Activated CD4-positive, alpha-beta memory T cell treated with anti-CD3 and anti-CD28 coated beads, Interleukin-2, amount 10 ng/mL, durations not matched to agents 7 days and 5 days (primary cell): Measurements from ENCODE around the gene CCNK. TPM values are rescaled to one million over a fixed set of nuclear protein-coding genes. Genes with fewer than 3 reads are reported as not detected.

ENCODE experiments used
- CTCF ChIA-PET: fragments of 350-600 bp; sonication (Branson Sonifier 250); formaldehyde crosslinking; loops from one replicate; lab custom pipeline; 2021; ENCODE audit warnings: antibody characterized with exemption, inconsistent platforms; lab: Charles Lee
- POLR2A ChIA-PET: fragments of 350-600 bp; sonication (Branson Sonifier 250); formaldehyde crosslinking; loops from one replicate; lab custom pipeline; 2021; ENCODE audit warnings: antibody characterized with exemption; lab: Charles Lee
- DNase-seq: peaks from one replicate; pipeline ENCODE4 v3.0.0-alpha.2; 2020
- H3K27ac Mint-ChIP-seq: one replicate; pipeline ENCODE4 v1.8.0; 2021; ENCODE audit warnings: mild to moderate bottlenecking, mixed read lengths
- H3K27me3 Mint-ChIP-seq: one replicate; pipeline ENCODE4 v1.8.0; 2021; ENCODE audit warnings: mixed read lengths
- H3K36me3 Mint-ChIP-seq: one replicate; pipeline ENCODE4 v1.8.0; 2021; ENCODE audit warnings: low read depth, mixed read lengths
- H3K4me1 Mint-ChIP-seq: one replicate; pipeline ENCODE4 v1.8.0; 2021; ENCODE audit warnings: mixed read lengths
- H3K4me3 Mint-ChIP-seq: one replicate; pipeline ENCODE4 v1.8.0; 2021; ENCODE audit warnings: mild to moderate bottlenecking, mixed read lengths
- H3K9me3 Mint-ChIP-seq: one replicate; pipeline ENCODE4 v1.8.0; 2021; ENCODE audit warnings: mixed read lengths
- total RNA-seq, 2 experiments: library from RNA; stranded (reverse); gene quantifications; one replicate each; pipeline ENCODE4 v1.2.3, GENCODE V29; 2021

Gene CCNK
- total RNA-seq, 2 experiments from 2014 or later, result 79.2 to 83.7 TPM

DNA sequence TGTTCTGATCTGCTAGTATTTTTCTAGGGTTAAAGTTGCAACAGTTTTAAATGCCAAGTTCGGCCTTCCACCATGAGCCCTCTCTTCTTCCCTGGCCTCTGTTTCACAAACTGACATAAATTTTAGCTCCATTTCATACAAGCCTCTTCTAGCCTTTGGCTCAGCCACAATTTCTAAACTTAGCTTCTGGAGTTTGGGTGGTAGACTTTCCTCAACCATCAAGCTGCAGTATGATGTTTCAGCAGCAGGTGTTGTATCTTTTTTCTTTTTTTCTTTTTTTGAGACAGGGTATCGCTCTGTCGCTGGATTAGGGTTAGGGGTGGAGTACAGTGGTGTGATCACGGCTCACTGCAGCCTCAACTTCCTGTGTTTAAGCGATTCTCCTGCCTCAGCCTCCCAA is 30.0 kb upstream of the CCNK start:
- POLR2A ChIA-PET, result interaction anchor here (0.8 to 0.9 kb wide), 2 partner anchors 13 to 17 kb away, joined by 3 to 4 read pairs; no protein-coding TSS in a partner anchor
- no peak for DNase-seq
- CTCF ChIA-PET, result interaction anchor here (1.9 to 2.1 kb wide), 2 partner anchors 59 to 131 kb away, joined by 4 to 5 read pairs; no protein-coding TSS in a partner anchor
- Mint-ChIP-seq H3K4me3 (no peak overlapping the region), H3K36me3 (peaks cover 47% of the 10 kb centered on the region), H3K27ac (no peak overlapping the region), H3K4me1 (peaks cover 14% of the 10 kb centered on the region), H3K9me3 (no peaks in the 10 kb centered on the region), H3K27me3 (no peaks in the 10 kb centered on the region)

DNA sequence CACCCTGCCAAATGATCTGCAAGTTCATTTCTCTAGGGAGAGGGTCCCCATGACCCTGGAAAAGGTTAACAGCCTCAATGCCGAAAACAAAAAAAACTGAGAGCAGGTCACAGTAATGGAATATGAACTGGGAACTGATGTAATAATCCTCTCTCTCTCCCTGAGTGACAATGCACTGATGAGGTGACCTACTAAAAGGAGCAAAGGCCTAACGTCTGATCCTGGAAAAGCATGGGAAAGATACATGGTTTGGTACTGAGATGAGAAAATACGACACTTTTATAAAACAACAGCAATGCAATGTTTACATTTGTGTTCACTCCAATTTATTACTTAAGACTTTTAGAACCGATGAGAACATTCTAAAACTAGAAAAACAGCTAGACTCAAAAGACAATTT is 28.2 kb upstream of the CCNK start:
- no peak for DNase-seq
- ChIA-PET POLR2A (no interaction called here), CTCF (interaction anchor here (0.8 kb wide), 1 partner anchor 133 kb away, joined by 3 read pairs; no protein-coding TSS in a partner anchor)
- Mint-ChIP-seq H3K27me3 (no peaks in the 10 kb centered on the region), H3K27ac (no peak overlapping the region), H3K4me1 (peaks cover 10% of the 10 kb centered on the region), H3K9me3 (no peaks in the 10 kb centered on the region), H3K36me3 (peaks cover 46% of the 10 kb centered on the region), H3K4me3 (no peak overlapping the region)

DNA sequence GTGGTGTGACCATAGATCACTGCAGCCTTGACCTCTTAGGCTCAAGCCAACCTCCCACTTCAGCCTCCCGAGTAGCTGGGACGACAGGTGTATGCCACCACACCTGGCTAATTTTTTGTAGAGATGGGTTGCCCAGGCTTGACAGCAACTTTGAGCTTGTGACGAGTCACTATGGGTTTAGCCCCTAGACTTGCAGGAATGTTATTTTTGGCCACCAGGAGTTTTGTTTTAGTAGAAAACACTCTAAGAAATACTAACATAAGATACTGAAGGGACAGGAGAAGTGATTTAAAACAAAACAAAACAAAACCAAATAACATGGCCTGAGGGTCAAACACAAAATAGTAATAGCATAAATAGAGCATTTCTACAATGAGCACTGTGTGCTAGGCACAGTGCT is 27.0 kb upstream of the CCNK start:
- Mint-ChIP-seq H3K36me3 (peaks cover 46% of the 10 kb centered on the region), H3K4me1 (peaks cover 4% of the 10 kb centered on the region), H3K9me3 (no peaks in the 10 kb centered on the region), H3K27me3 (no peaks in the 10 kb centered on the region), H3K27ac (no peak overlapping the region), H3K4me3 (no peak overlapping the region)
- no peak for DNase-seq
- CTCF ChIA-PET, result interaction anchor here (0.7 kb wide), 1 partner anchor 101 kb away, joined by 3 read pairs; no protein-coding TSS in a partner anchor
- POLR2A ChIA-PET, result no interaction called here

DNA sequence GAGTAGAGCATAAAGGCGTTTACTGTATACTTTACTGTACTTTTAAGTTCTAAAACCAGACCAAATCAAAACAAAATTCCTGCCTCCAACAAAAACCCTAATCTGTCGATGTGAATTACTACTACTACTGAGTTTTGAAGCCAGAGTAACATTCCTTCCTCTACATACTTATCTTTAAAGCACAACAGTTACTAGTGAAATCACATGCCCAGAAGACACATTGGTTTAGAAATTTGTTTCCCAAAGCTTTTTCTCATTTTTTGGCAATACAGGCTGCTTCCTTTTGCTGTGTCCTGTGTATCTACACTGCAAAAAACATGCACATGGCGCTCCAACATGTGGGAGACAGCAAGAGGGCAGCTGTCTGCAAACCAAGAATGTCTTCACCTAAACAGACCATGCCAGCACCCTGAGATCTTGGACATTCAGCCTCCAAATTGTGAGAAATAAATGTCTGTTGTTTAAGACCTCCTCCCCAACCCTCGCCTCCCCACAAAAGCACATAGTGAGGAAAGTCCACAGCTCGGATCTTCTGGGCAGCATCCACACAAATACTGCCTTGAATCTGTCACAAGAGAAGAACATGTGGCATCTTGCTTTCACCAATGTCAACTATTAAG is 21.6 kb upstream of the CCNK start:
- peaks cover 14% of the 10 kb centered on the region for H3K4me1 Mint-ChIP-seq
- no peaks in the 10 kb centered on the region for H3K9me3 Mint-ChIP-seq
- H3K36me3 Mint-ChIP-seq, result peaks cover 54% of the 10 kb centered on the region
- no peak overlapping the region for H3K27ac Mint-ChIP-seq
- ChIA-PET POLR2A (interaction anchor here (1.1 kb wide), 1 partner anchor 21 kb away, joined by 5 read pairs; the partner anchor contains the start of genes CCNK and SETD3), CTCF (interaction anchor here (1.5 kb wide), 1 partner anchor 23 kb away, joined by 3 read pairs; no protein-coding TSS in a partner anchor)
- no peak overlapping the region for H3K4me3 Mint-ChIP-seq
- no peaks in the 10 kb centered on the region for H3K27me3 Mint-ChIP-seq
- no peak for DNase-seq

DNA sequence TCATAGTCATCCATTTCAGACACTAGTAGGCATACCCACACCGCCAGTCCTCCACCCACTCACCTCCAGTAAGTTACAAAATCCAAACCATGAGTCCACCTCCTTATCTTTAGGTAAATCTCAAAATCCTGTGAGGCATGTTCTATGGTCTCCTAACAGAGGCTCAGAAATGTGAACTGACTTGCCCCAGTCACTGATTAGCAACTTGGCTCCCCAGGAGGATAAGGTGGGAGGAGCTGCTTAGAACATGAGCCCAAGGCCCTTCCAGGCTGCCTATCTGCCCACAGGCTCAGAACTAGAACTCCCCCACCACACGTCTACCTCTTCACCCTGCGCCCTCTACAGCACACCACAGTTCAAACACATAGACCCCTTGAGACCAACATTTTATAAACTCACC is 20.4 kb upstream of the CCNK start:
- H3K4me1 Mint-ChIP-seq, result peaks cover 14% of the 10 kb centered on the region
- no peak for DNase-seq
- no peaks in the 10 kb centered on the region for H3K9me3 Mint-ChIP-seq
- peaks cover 54% of the 10 kb centered on the region for H3K36me3 Mint-ChIP-seq
- ChIA-PET POLR2A (interaction anchor here (1.1 to 3.2 kb wide), 2 partner anchors 21 kb away, joined by 3 to 11 read pairs; partner anchors contain the start of genes CCNK and SETD3), CTCF (interaction anchor here (1.1 to 1.5 kb wide), 2 partner anchors 24 to 27 kb away, joined by 3 read pairs; no protein-coding TSS in a partner anchor)
- H3K4me3 Mint-ChIP-seq, result no peak overlapping the region
- H3K27ac Mint-ChIP-seq, result no peak overlapping the region
- no peaks in the 10 kb centered on the region for H3K27me3 Mint-ChIP-seq

DNA sequence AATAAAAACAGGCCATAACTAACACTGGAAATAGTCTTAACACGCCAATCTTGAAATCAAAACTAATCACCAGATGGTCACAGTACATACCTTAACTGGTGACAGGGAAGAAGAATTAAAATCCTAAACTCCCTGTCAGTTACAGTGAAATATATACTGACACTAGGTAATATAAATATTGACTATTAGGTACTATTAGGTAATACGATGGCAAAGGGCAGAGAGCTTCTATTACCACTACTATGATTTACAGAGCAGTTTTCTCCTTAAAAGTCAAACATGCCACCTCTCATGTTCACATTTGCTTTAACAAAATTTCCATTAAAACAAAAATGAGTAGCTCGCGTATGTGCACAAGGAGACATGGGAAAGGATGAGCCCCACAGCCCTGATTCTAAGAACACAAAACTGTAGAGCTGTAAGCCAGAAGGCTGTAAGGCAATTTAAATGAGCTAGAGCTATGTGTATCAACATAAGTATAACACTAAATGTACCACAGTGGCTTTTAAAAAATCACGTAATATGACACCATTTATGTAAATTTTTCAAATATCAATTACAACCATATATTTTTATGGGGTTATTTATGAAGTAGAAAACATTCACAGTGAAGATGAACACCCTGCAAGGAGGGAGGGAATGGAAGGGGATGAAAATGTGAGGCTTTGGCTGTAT is 19.7 kb upstream of the CCNK start:
- H3K4me1 Mint-ChIP-seq, result peaks cover 14% of the 10 kb centered on the region
- peaks cover 52% of the 10 kb centered on the region for H3K36me3 Mint-ChIP-seq
- no peaks in the 10 kb centered on the region for H3K9me3 Mint-ChIP-seq
- POLR2A ChIA-PET, result interaction anchor here (1.1 to 3.2 kb wide), 3 partner anchors 20 to 25 kb away, joined by 3 to 11 read pairs (median 4); partner anchors contain the start of genes CCNK and SETD3
- no peak overlapping the region for H3K27ac Mint-ChIP-seq
- no peak for DNase-seq
- no peak overlapping the region for H3K4me3 Mint-ChIP-seq
- CTCF ChIA-PET, result interaction anchor here (1.0 to 1.5 kb wide), 3 partner anchors 25 to 142 kb away, joined by 3 to 4 read pairs (median 3); no protein-coding TSS in a partner anchor
- H3K27me3 Mint-ChIP-seq, result no peaks in the 10 kb centered on the region

DNA sequence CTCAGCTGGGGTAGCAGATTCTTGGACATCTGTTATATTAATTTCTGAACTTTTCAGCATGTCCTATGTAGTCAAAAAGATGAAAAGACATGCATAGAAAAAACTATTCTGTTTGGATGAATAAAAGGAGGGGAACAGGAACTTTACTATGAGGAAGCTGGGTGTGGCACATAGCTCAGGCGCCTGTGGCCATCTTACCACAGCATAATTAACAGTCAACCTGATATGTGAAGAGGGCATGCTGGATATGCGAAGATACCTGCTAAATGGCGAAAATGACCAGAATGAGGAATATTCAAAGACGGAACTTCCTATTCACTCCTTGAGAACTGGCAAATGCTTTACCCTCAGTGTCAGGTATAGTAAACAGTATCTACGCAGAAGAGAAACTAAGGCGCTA is 19.0 kb upstream of the CCNK start:
- no peak overlapping the region for H3K27ac Mint-ChIP-seq
- H3K4me1 Mint-ChIP-seq, result peaks cover 14% of the 10 kb centered on the region
- ChIA-PET CTCF (interaction anchor here (1.0 kb wide), 1 partner anchor 142 kb away, joined by 4 read pairs; no protein-coding TSS in a partner anchor), POLR2A (interaction anchor here (1.1 to 3.2 kb wide), 3 partner anchors 19 to 26 kb away, joined by 3 to 11 read pairs (median 4); partner anchors contain the start of genes CCNK and SETD3)
- no peak for DNase-seq
- H3K9me3 Mint-ChIP-seq, result no peaks in the 10 kb centered on the region
- H3K36me3 Mint-ChIP-seq, result peaks cover 46% of the 10 kb centered on the region
- H3K27me3 Mint-ChIP-seq, result no peaks in the 10 kb centered on the region
- H3K4me3 Mint-ChIP-seq, result no peak overlapping the region

DNA sequence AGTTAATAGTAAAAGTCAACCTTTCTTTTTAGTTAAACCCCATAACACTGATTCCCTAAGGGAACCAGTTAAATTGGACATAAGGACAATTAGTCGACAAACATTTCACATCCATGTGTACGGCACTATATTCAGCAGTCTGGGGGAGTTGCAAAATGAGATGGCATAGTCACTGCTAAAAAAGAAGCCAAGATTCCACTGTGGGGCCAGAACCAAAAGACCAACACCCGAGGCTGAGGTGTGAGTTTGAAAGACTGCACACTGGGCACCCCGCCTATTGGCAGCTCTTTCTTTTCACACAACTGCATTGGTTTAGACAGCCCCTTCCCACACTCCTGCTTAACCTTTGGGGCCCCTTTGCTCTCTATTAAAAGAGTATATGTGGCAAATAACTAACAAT is 17.2 kb upstream of the CCNK start:
- Mint-ChIP-seq H3K27me3 (no peaks in the 10 kb centered on the region), H3K4me1 (peaks cover 23% of the 10 kb centered on the region), H3K27ac (no peak overlapping the region), H3K4me3 (no peak overlapping the region), H3K36me3 (peaks cover 40% of the 10 kb centered on the region), H3K9me3 (no peaks in the 10 kb centered on the region)
- no peak for DNase-seq
- ChIA-PET CTCF (no interaction called here), POLR2A (interaction anchor here (3.2 kb wide), 1 partner anchor 17 kb away, joined by 11 read pairs; the partner anchor contains the start of genes CCNK and SETD3)

DNA sequence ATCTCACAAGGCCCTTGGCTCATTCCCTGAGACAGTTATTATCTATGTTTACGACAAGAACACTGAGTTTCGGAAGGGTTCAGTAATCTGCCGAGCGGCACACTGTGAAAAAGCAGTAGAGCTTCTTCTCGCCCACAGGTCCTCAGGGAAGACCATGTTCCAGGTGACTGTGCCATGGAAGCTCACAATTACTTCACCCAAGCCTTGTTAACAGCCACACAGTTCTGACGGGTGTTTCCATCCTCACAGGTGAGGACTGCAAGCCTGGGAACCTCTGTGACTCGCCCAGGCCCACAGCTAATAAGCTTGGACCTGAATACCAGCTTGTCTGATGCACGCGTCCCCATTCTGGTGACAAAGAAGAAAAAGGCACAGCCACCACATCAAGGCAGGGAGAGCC is 15.9 kb upstream of the CCNK start:
- ChIA-PET CTCF (no interaction called here), POLR2A (no interaction called here)
- H3K4me3 Mint-ChIP-seq, result no peak overlapping the region
- no peak for DNase-seq
- no peaks in the 10 kb centered on the region for H3K27me3 Mint-ChIP-seq
- no peaks in the 10 kb centered on the region for H3K9me3 Mint-ChIP-seq
- peaks cover 33% of the 10 kb centered on the region for H3K36me3 Mint-ChIP-seq
- H3K4me1 Mint-ChIP-seq, result peaks cover 29% of the 10 kb centered on the region
- no peak overlapping the region for H3K27ac Mint-ChIP-seq

DNA sequence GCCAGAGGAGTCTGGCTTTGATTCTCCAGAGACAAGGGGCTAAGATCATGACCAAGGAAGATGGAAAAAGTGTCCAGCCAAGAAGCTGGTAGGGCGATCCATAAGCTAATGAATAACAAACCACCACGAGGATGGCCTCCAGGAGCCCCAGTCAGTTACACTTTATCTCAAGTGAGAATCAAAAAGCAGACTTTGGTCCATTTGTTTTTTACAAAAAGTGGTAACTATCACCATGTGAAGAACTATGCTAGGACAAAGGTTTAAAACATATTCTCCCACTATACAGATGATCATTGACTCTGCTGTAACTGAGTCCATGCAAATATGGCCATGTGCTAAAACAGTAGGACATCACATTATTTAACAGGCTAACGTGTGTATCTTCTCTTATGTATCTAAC is 14.5 kb upstream of the CCNK start:
- H3K4me1 Mint-ChIP-seq, result peaks cover 26% of the 10 kb centered on the region
- peaks cover 26% of the 10 kb centered on the region for H3K36me3 Mint-ChIP-seq
- no peak overlapping the region for H3K27ac Mint-ChIP-seq
- no peaks in the 10 kb centered on the region for H3K27me3 Mint-ChIP-seq
- CTCF ChIA-PET, result no interaction called here
- DNase-seq, result no peak
- no peak overlapping the region for H3K4me3 Mint-ChIP-seq
- H3K9me3 Mint-ChIP-seq, result no peaks in the 10 kb centered on the region
- POLR2A ChIA-PET, result no interaction called here

DNA sequence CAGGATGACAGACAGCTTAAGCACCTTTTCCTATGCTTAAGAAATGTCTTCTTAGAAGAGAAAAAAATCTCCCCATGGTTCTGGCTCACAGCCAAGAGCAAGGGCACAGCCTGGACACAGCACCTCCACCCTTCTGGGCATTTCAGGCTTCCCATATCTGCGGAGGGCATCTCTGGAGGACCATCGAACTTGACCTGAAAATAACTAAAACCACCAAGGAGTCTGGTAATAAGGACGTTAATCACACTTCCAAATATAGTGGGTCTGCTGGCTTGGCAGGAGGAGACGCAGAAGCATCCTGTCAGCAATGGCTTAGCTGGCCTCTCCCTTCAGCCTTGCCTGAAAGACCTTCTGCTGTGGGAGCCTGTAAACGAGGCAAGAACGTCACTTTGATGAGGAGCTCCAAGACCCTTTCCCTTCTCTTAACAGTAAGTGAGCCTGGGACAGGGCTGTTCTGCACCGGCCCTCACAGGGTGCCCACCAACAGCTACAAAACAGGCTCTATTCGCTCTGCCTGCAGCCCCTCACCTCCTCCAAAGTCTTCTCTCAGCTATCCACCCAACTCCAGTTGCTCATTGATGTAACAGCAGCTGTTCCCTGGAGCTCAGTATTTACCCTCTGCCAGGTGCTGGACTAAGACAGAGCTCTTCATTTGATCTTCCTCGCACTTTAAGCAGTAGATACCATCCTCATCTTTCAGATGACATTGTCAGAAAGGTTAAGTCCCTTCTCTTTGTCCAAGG is 13.7 kb upstream of the CCNK start:
- Mint-ChIP-seq H3K9me3 (no peaks in the 10 kb centered on the region), H3K4me3 (no peak overlapping the region), H3K4me1 (peaks cover 18% of the 10 kb centered on the region), H3K27ac (no peak overlapping the region), H3K36me3 (peaks cover 19% of the 10 kb centered on the region), H3K27me3 (no peaks in the 10 kb centered on the region)
- ChIA-PET POLR2A (interaction anchor here (0.8 to 1.8 kb wide), 2 partner anchors 14 to 16 kb away, joined by 4 read pairs; partner anchors contain the start of genes CCNK and SETD3), CTCF (no interaction called here)
- DNase-seq, result no peak

DNA sequence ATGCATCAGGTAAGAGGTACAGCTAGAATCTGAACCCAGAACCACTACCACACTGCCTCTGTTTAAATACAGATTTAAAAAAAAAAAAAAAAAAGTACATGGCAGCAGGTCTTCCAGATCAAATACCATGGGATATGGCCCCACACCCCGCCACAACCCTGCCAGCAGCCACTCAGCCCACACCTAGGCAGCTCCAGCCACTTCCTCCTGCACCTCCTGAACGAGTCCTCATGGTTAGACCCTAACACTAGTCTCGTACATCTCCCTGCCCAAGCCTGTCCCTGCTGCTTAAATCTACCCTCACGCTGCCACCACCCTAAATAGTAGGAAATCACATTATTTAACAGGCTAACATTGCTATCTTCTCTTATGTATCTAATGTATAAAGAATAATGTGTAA is 13.1 kb upstream of the CCNK start:
- Mint-ChIP-seq H3K36me3 (peaks cover 14% of the 10 kb centered on the region), H3K4me3 (no peak overlapping the region), H3K9me3 (no peaks in the 10 kb centered on the region), H3K27me3 (no peaks in the 10 kb centered on the region), H3K27ac (no peak overlapping the region), H3K4me1 (peaks cover 17% of the 10 kb centered on the region)
- CTCF ChIA-PET, result no interaction called here
- POLR2A ChIA-PET, result interaction anchor here (0.8 to 1.8 kb wide), 2 partner anchors 13 to 17 kb away, joined by 4 read pairs; partner anchors contain the start of genes CCNK and SETD3
- DNase-seq, result no peak
